M059J (cell line): ENCODE data around the gene PRR13. TPM values are rescaled to one million over a fixed set of nuclear protein-coding genes. Genes with fewer than 3 reads are reported as not detected.

ENCODE experiments used
- DNase-seq: peaks from one replicate; pipeline ENCODE4 v3.0.0-alpha.2; 2012; ENCODE audit warnings: low read depth
- total RNA-seq: library from RNA; depleted of rRNA; stranded (reverse); fragments of >200 nt; shearing (Covaris generic); gene quantifications from 2 replicates; pipeline ENCODE4 v1.2.3, GENCODE V29; 2014; rRNA removed

PRR13 gene
- total RNA-seq, 1 experiment from 2014 or later: 146 TPM

- no peak for DNase-seq
These were observed 52.3 kb downstream of the PRR13 start for GRCh38 chr12:53493610-53494391.

Other genes with a start within 250 kb of the PRR13 start
- gene ITGB7, start 234.5 kb upstream of the PRR13 start, total RNA-seq: not detected in 2 replicates
- 16.7 and 22.1 TPM in 2 replicates for gene RARG, start 209.5 kb upstream of the PRR13 start, total RNA-seq
- 2.9 and 9.0 TPM in 2 replicates for gene ESPL1, start 173.4 kb upstream of the PRR13 start, total RNA-seq
- gene PFDN5, start 146.2 kb upstream of the PRR13 start, total RNA-seq: 404 and 498 TPM in 2 replicates
- gene MYG1, start 142.0 kb upstream of the PRR13 start, total RNA-seq: 43.6 and 53.1 TPM in 2 replicates
- 34.7 and 51.6 TPM in 2 replicates for gene AAAS, start 120.1 kb upstream of the PRR13 start, total RNA-seq
- not detected in 2 replicates for gene SP7, start 105.4 kb upstream of the PRR13 start, total RNA-seq
- gene SP1, start 61.6 kb upstream of the PRR13 start, total RNA-seq: 26.2 and 41.5 TPM in 2 replicates
- not detected in 2 replicates for gene AMHR2, start 17.9 kb upstream of the PRR13 start, total RNA-seq
- gene PCBP2, start 10.4 kb downstream of the PRR13 start, total RNA-seq: 90.2 and 194 TPM in 2 replicates
- 5.6 and 7.7 TPM in 2 replicates for gene MAP3K12, start 57.7 kb downstream of the PRR13 start, total RNA-seq
- 29.4 and 31.7 TPM in 2 replicates for gene TARBP2, start 59.5 kb downstream of the PRR13 start, total RNA-seq
- gene NPFF, start 65.8 kb downstream of the PRR13 start, total RNA-seq: not detected in 2 replicates
- gene ATF7, start 184.6 kb downstream of the PRR13 start, total RNA-seq: 8.0 and 11.9 TPM in 2 replicates
- gene ATP5MC2, start 234.3 kb downstream of the PRR13 start, total RNA-seq: 206 and 387 TPM in 2 replicates